HL-60/S4 (cell line): Measurements from ENCODE around the gene TUBB4A.

Experiments
- in situ Hi-C: fragments of 300-500 bp; cut with MboI; formaldehyde crosslinking; loops from 2 replicates; pipeline ENCODE4 v1.14.3; 2022; ENCODE audit warnings: low sequenced_read_pairs

TUBB4A gene

DNA sequence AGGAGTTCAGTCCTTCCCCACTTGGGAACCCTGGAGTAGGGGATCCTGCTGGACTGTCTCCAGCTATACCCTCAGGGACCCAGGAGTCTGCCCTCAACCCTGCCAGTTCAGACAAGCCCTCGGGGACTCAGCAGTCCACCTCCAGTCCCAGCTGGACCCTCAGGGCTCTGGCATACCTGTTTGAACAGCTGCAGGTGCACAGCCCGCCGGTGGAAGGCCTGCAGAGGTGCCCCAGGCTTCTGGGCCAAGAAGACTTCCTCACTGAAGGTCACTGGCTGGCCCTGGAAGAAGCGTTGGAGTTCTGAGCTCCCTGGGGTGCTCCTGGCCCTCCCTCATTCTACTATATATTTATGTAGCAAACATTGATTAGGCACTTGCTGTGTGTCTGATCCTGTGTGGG is 29.4 kb downstream of the TUBB4A start:
- in situ Hi-C loops, result no loop called here

DNA sequence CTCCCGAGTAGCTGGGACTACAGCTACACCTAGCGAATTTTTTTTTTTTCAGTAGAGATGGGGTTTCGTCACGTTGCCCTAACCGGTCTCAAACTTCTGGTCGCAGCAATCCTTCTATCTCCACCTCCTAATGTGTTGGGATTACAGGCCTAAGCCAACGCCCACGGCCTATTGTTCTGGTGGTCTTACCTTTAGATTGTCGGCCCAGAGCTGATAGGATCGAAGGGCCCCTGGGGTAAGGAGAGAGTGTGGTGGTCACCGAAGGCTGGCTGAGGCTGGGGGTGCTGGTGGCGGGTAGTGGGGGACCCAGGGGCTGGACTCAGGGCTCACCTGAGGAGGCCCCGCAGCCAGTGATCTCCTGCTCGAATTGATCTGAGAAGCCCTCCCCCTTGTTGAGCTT is 31.0 kb downstream of the TUBB4A start:
- in situ Hi-C loops, result no loop called here

DNA sequence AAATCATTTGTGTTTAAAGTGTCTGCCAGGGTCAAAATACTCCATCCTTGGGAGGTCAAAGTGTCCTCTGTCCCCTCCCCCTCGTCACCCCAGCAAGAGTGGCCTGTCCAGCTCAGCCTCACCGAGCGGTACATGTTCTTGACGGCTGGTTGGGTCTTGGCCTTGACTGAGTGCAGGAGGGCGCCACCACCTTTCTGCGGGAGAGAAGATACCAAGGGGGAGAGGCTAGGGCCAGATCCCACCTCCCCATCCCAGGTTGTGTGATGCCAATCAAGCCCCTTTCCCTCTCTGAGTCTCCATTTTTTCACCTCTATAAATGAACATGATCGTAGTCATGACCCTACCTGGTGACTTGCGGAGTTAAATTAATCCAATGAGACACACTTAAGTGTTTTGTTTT is 31.9 kb downstream of the TUBB4A start:
- in situ Hi-C loops, result no loop called here

DNA sequence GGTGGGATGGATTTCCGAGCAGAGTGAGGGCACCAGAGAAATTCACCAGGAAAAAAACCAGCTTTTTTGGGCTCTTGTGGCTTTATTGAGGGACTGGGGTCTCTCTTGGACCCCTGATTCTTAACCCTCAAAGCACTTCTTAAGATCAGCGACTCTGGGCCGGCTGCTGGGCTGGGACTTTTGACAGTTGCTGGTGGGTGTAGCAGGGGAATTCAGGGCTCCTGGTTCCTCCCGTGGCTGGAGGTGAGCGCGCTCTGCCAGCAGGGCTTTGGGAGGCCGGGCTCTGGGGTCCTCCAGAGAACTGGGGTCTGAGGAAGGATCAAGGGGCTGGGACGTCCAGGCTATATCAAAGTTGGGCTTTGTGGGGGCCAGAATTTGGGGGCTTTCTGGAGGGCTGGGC is 34.7 kb downstream of the TUBB4A start:
- in situ Hi-C loops, result no loop called here

DNA sequence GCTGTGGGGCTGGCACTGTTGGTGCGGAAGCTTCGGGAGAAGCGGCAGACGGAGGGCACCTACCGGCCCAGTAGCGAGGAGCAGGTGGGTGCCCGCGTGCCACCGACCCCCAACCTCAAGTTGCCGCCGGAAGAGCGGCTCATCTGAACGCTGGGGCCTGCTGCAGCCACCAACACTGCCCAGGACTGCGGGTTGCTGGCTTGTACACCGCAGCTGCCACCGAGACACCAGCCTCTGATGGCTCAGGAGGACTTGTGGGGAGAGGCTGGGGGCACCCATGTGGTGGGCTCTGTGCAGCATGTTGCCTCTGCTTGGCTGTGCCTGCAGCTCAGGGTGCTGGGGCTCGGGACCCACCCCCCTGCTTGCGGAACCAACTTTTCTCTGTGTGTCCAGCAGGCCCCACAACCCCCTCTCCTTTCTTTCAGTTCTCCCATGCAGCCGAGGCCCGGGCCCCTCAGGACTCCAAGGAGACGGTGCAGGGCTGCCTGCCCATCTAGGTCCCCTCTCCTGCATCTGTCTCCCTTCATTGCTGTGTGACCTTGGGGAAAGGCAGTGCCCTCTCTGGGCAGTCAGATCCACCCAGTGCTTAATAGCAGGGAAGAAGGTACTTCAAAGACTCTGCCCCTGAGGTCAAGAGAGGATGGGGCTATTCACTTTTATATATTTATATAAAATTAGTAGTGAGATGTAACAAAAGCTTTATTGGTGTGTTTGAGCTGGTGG is 35.4 kb downstream of the TUBB4A start:
- in situ Hi-C loops, result no loop called here

DNA sequence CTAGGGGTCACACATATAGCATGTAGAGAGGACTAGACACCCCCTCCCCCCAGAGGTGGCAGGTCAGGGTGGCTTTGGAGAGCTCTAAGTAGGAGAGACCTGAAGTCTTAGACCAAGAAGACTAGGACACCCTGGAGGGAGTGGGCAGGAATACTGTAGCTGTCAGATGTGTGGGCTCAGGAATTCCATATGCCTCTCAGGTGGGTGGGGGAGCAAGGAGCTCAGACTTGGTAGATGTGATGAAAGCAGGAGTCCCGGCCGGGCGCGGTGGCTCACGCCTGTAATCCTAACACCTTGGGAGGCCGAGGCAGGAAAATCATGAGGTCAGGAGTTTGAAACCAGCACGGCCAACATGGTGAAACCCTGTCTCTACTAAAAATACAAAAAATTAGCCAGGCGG is 36.4 kb downstream of the TUBB4A start:
- in situ Hi-C loops, result no loop called here

DNA sequence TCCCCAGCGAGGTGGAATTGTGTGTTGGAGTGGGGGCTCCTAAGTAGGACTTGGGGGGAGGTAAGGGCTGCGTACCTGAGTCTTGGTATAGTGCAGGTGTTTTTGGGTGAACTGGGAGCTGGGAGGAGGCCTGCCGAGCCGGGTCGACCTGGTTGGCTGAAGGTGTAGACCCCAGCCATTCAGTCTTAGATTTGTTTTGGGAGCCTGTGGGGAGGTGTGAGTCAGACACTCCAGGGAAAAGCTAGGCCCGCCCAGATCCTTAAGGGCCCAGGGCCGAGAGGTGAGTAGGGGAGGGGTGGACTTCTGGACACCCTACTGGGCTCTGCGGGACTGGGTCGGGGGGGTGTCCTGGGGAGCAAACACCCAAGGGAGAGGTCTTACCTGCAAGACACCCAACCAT is 37.1 kb downstream of the TUBB4A start:
- in situ Hi-C loops, result no loop called here

DNA sequence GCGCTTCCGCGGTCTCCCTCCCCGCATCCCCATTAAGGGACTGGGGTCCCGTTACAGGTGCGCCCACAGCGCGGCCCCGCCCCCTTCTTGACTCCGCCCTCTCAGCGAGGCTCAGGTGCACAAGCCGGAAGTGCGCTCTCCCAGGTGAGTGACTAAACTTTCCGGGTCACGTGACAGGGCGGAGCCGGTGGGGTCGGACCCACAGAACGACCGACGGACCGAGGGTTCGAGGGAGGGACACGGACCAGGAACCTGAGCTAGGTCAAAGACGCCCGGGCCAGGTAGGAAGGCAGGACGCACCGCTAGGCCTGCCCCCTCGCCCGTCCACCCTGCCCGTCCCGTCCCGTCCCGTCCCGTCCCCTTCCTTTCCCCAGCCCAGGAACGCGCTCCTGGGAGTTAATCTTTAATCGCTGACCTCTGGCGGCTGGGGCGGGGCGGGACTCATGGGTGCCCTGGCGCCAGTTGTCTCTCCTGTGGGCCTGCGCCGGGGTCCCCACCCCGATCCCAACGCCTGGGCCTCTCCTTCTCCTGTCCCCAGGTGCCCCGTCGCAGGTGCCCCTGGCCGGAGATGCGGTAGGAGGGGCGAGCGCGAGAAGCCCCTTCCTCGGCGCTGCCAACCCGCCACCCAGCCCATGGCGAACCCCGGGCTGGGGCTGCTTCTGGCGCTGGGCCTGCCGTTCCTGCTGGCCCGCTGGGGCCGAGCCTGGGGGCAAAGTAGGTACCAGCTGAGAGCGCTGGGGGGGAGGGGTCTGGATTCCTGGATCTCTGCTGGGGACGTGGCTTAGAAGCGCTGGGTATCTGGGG is 37.8 kb downstream of the TUBB4A start, which contains the start of gene CRB3:
CRB3 (plus strand) TSS at position 202 of the 804 bp plus-strand sequence; CDS start at position 633, 431 bp downstream.
- in situ Hi-C loops, result no loop called here

DNA sequence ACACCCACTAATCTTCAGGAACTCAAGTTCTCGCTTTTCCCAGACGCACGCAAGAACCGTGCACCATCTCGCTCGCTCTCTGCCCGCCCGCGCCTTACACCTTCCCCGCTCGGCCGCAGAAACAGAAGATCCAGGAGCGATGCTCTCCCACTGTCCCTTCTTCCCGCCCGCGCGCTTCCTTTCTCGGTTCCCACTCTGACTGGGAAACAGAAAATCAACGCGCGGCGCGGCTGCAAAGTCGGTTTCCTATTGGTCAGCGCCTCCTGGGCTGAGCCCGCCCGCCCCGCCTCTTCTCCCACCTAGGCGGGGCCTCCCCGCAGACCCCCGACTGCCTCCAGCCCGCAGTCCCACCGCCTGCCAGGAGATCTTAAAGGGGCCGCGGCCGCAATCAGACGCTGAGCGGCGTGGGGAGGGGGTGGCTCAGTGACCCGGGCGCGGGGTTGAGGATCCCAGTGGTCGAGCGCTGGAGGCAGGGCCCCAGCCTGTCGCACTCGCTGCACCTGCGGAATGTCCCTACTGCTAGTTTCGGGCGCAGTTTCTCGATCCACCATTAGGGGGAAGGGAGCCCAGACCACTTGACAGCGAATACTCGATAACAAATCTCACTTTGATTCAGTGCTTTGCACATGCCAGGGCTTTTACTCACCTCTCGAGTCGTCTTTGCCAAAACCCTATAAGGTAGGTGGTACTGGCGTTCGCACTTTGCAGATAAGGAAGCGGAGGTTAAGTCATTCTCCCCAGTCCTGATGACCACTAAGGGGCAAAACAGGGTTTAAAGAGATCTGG is 41.8 kb downstream of the TUBB4A start:
- in situ Hi-C loops, result no loop called here

DNA sequence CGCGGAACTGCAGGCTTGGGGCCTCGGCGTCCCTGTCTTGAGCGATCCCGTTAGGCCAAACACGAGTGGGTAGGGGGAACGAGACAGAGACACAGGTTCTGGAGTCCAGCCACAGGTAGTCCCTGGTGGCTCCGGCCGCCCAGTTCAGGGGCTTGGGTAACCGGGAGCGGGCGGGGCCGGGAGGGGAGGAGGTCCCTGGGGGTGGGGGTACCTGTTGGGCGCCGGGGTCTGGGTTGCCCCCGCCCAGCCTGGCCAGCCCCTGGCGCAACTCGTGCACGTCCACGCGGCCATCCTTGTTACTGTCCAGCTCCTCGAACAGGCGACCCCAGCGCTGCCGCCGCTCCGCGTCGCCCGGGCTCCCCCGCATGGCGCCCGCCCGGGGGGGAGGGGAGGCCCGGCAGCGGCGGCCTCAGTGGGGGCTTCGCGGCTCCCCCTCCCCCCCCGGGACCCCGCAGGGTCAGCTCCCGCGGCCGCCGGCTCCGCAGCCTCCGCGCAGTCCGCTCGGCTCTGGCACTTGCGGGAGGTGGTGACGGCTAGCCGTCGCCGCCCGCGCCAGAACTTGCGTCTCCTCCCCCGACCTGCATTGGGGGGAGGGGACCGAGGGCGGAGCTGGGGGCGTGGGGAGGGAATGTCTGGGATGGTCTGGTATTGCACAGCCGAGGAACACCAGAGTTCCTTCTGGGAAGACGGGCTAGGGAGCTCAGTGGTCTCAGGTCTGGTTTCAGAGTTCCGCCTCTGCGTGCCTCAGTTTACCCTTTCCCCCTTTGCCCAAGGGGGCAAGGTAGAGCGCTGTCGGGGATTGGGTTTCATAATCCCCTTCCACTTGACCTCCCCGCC is 42.6 kb downstream of the TUBB4A start, which contains the start of gene SLC25A23:
SLC25A23 (minus strand) TSS at position 531 of the 837 bp plus-strand sequence; CDS start at position 367, 164 bp downstream.
- in situ Hi-C loops, result no loop called here

DNA sequence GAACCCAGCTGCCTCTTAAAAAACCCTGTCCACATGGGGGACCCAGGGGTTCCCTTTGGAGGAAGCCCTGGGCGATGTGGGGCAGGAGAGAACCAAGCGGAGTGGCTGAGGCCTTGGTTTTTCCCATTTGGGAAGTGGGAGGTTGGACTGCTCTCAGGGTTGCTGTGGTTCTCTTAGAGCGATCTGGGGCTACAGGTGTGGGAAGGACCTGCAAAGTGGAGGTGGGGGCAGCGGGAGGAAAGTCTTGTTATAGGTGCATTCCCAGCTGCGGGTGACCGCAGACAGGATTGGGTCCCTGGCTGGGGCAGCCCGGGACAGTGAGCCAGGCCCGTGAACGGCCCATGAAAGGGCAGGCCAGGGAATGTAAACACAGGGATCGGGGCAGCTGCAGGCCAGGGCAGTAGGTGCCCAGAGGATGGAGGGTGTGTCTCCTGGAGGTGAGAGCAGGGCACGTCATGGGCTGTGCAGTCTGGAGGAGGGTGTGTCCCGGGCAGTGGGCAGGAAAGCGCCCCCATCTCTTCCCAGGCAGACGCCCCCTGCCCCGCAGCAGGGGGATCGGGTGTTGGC is 43.3 kb downstream of the TUBB4A start:
- in situ Hi-C loops, result no loop called here

DNA sequence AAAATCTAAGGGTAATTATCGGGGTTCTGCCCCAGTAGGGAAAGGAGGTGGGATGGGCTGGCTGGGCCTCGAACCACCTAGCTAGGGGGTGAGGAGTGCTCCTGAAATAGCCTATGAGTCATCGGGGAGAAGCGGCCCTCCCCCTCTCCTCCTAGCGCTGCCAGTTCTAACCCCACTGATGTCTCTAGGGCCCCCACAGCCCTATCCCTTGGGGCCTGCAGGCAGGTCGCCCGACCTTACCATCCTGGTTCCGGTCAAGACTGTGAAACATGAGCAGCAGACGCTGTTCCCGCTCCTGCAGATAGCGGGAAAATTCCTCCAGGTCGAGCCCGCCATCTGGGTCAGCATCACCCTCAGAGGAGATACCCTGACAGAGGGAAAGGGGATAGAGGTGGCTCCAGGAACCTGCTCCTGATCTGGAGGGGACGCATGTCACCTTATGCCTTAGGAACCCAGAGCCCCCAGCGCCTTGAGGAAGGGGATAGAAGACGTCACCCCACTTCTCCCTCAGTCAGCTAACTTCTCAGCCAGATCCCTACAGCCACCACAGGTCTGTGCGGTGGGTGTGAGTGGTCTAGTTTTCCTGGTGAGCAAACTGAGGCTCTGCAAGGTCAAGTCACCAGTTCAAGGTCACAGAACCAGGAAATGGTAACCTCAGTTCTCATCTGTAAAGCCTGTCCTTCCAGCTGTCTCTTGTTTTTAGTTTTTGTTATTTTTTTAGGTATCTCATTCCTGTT is 44.0 kb downstream of the TUBB4A start:
- in situ Hi-C loops, result no loop called here

DNA sequence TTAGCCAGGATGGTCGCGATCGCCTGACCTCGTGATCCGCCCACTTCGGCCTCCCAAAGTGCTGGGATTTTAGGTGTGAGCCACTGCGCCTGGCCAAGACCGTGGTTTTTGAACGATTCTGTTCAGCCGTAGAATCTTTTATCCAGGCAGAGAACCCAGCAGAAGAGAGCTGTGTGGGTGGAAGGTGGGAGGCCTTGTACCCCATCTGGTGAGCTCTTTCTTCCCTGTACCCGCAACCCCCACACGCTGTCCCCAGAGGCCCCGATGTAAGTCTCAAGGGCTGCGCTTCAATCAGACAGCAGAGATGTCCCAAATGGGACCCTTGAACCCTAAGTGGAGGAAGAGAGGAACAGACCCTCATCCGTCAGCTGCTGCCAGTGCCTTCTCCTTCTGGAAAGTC is 46.2 kb downstream of the TUBB4A start:
- in situ Hi-C loops, result no loop called here

DNA sequence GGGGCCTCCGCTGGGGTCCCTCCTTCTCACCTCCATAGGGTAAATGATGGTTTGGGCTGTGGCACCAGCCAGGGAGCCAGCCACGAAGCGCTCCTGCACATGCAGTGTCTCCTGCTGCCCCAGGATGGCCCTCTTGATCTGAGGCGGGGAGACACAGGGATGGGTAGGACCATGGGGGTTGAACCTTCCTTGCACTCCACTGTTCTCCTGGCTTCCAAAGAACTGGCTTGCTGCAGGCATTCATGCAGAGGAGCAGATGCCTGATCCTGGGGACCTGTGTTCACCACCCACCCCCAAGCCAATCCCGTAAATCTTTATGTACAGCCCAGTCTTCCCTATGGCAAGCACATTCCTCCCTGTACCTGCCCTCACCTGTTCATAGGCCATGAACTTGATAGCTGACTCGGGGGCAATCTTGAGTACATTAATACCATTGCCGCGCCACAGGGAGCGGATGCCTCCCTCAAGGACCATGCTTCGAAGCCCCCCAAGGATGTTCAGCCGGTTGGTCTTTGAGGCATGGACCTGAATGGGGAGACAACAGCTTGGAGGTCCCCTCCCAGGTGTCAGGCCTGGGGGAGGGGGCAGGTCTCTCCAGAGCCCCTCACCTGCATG is 48.1 kb downstream of the TUBB4A start:
- in situ Hi-C loops, result no loop called here

DNA sequence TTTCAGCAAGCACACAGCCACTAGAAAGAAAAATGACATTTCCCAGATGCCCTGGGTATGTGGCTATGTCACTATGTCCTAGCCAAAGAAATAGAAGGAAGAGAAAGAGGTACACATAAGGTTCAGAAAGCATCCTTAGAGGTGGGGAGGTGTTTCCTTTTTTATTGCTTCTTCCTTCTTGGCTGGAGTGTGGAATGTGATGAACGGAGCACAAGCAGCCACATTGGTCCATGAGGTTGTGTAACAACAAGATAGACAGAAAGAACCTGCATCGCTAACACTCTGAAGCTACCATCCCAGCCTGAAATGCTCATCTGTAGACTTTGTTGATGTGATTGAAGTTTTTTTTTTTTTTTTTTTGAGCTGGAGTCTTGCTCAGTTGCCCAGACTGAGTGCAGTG is 49.2 kb downstream of the TUBB4A start:
- in situ Hi-C loops, result no loop called here

DNA sequence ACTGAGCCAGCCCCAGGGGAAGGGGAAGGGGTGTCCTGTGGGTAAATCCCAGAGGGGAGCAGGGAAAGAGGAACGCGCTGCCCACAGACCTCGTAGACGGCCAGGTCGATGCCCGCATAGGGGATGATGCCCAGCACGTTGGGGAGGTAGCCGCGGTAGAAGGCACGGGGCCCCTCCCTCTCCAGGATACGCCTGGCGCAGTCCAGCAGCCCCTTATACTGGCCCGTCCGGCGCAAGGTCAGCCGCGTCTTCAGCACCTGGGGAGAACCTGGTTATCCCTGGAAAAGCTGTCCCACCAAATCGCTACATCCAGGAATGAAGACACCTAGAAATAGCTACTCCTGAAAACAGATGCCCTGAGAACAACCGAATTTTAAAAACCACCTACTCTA is 49.9 kb downstream of the TUBB4A start:
- in situ Hi-C loops, result no loop called here

DNA sequence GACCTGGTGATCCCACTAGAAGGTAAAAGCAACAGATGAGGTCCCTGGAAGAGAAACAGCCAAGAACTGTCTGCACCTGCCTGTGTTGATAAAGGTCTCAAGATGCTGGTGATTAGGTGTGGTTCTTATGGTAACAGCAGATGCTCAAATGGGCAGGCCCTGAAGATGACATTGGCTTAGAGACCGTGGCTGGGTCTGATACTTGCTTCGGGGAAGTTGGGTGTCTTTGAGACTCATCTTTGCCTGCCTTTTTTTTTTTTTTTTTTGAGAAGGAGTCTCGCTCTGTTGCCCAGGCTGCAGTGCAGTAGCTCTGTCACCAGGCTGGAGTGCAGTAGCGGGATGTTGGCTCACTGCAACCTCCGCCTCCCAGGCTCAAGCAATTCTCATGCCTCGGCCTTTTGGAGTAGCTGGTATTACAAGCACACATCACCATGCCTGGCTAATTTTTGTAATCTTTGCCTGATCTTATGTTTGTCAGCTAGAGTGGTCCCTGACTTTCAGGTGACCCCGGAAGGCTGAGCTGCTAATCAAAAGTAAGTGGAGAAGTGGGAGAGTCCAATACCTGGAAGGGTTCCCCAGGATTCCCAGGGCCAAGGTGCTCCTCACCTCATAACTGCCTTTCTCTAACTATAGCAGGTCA is 50.4 kb downstream of the TUBB4A start:
- in situ Hi-C loops, result no loop called here

DNA sequence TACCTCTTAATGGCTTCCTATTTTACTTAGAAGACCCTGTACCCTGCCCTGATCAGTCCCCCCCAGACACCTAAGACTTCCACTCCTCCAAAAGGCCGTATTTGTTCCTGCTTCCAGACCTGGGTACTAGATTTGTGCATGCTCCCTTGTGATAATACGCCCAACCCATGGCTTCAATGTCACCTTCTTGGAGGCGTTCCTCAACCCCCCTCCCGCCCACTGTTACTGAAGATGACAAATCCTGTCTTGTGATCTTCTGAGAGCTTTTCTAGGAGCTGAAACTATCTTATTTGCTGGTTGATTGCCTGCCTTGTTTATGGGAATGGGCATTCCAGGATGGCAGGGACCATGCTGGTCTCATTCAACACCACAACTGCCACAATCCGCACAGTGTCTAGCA is 51.9 kb downstream of the TUBB4A start:
- in situ Hi-C loops, result no loop called here

DNA sequence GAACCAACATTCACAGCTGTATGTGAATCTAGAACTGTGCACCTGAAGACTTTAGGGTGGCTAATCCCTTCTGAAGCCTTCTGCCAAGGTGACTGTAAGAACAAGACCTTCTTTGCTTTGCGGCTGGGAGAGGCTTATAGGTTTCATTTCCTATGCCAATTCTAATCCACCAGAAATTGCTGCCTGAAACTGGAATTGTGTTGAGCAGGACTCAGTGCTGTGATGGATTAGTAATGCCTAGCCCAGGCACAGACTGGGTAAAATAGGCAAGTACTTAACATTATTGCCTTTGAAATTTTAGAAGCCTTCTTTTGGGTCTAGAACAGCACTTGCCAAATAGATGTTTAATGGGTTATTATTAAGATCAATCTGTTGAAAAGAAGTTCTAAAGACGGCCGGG is 54.1 kb downstream of the TUBB4A start:
- in situ Hi-C loops, result no loop called here
